ENCODE measurements around the gene VEZT. TPM values are rescaled to one million over a fixed set of nuclear protein-coding genes. Genes with fewer than 3 reads are reported as not detected.
A peak's percentile ranks its signal among the peaks of the same experiment; 100 is the strongest.
"Not testable (repeated sequence)": the region's sequence is repeated elsewhere in the genome, so short reads cannot be mapped to it uniquely, and the experiment has no call there.

The VEZT gene
- total RNA-seq, 2 donors from 2014 or later = 46.4 to 54.9 TPM

DNA sequence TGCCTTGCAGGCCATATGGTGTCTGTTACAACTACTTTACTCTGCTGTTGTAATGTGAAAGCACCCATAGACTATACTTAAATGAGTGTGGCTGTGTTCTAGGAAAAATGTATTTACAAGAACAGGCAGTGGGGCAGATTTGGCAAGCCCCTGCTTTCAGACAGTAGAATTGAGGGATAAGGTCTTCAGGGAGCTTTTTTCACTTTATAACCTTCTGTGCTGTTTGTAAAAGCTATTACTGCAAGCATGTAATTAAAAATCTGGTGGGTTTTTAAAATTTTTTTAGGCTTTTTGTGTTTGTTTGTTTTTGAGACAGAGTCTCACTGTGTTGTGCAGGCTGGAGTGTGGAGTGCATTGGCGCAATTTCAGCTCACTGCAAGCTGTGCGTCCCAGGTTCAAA lies 73.9 kb downstream of the VEZT start:
- no peaks in the 10 kb centered on the region for H3K9me3 ChIP-seq (ENCODE audit: control insufficient read depth, low read length, poor library complexity, severe bottlenecking)
- Mint-ChIP-seq H3K36me3 (ENCODE audit: low read depth) (peaks cover 8% of the 10 kb centered on the region), H3K4me1 (no peaks in the 10 kb centered on the region), H3K4me3 (no peak overlapping the region), H3K27me3 (no peaks in the 10 kb centered on the region), H3K27ac (no peak overlapping the region)
- ATAC-seq (no peak), DNase-seq (no peak)

DNA sequence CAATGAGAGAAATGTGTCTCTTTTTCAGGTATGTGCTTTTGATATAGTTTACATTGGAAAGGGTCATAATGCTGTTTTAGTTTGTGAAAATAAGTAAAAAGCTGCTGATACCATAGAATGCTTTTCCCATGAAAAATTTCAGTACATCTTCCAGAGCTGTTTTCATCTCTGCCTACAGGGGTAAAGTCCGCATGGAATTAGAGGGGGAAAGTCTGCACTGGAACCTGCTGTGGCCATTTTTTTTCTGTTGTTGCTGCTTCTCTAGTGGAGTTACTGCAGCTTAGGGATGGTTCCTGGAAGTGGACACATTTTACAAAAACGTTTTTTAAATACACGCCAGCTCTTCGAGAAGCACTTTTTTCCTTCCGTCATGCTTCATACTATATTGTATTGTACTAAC lies 81.3 kb downstream of the VEZT start:
- H3K27ac Mint-ChIP-seq = no peak overlapping the region
- peaks cover 5% of the 10 kb centered on the region for H3K4me1 Mint-ChIP-seq
- no peak for DNase-seq
- no peaks in the 10 kb centered on the region for H3K9me3 ChIP-seq (ENCODE audit: control insufficient read depth, low read length, poor library complexity, severe bottlenecking)
- no peak for ATAC-seq
- H3K36me3 Mint-ChIP-seq (ENCODE audit: low read depth) = peaks cover 10% of the 10 kb centered on the region
- H3K4me3 Mint-ChIP-seq = no peak overlapping the region
- no peaks in the 10 kb centered on the region for H3K27me3 Mint-ChIP-seq

DNA sequence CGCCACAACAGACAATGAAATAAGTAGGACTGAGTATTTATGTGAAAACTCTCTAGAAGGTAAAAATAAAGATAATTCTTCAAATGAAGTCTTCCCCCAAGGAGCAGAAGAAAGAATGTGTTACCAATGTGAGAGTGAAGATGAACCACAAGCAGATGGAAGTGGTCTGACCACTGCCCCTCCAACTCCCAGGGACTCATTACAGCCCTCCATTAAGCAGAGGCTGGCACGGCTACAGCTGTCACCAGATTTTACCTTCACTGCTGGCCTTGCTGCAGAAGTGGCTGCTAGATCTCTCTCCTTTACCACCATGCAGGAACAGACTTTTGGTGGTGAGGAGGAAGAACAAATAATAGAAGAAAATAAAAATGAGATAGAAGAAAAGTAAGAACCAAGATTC lies 82.7 kb downstream of the VEZT start:
- no peaks in the 10 kb centered on the region for H3K27me3 Mint-ChIP-seq
- H3K4me3 Mint-ChIP-seq = peak overlapping the region; percentile 25
- H3K27ac Mint-ChIP-seq = no peak overlapping the region
- DNase-seq = no peak
- H3K36me3 Mint-ChIP-seq (ENCODE audit: low read depth) = peaks cover 10% of the 10 kb centered on the region
- ATAC-seq = no peak
- H3K4me1 Mint-ChIP-seq = peaks cover 5% of the 10 kb centered on the region
- H3K9me3 ChIP-seq (ENCODE audit: control insufficient read depth, low read length, poor library complexity, severe bottlenecking) = no peaks in the 10 kb centered on the region

- Mint-ChIP-seq H3K4me1 (no peaks in the 10 kb centered on the region), H3K27me3 (no peaks in the 10 kb centered on the region), H3K27ac (no peak overlapping the region), H3K36me3 (ENCODE audit: low read depth) (no peaks in the 10 kb centered on the region), H3K4me3 (no peak overlapping the region)
- no peak for DNase-seq
- H3K9me3 ChIP-seq (ENCODE audit: control insufficient read depth, low read length, poor library complexity, severe bottlenecking) = no peaks in the 10 kb centered on the region
- no peak for ATAC-seq
Measured at GRCh38 chr12:95303476-95303875, 85.9 kb downstream of the VEZT start.

DNA sequence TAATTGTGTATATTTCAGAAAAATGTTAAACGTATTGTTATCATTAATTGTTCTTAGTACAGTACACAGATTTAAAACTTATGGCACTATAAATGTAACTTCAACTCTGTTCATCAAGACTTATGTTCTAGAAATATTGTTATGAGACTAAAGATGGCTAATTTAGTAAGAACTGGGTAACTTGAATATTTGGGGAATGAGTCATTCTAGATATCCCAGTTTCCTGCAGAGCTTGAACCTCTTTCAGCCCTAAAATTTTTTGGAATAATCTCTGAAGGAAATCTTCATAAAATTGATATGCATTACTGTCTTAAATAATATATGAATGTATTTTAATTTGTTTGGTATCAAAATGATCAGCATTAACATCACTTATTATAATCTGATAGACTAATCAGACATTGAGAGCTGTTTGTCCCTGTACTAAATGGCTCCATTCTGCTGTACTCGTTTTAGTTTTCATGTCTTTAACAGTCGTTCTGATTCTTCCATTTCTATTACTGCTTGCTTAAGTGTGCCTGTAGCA lies 87.1 kb downstream of the VEZT start:
- no peak overlapping the region for H3K27ac Mint-ChIP-seq
- no peaks in the 10 kb centered on the region for H3K27me3 Mint-ChIP-seq

DNA sequence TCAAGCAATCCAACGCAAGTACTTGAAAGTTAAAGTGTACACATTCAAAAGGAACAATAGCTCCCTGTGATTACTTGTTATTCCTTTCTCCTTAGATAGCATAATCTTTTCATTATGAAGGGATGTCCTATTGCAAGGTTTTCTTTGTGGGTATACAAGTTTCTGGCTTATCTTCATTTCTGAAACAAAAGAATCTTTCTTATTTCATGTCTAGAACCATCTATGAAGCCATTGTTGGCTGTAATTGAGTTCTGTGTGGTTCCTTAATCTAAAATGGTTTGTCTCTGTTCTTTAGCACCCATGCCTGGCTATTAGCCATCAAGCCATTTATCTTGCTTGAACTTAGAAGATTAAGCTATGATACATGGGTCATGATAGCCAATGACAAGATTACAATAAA lies 95.0 kb downstream of the VEZT start:
- DNase-seq (no peak), ATAC-seq (no peak)
- no peaks in the 10 kb centered on the region for H3K9me3 ChIP-seq (ENCODE audit: control insufficient read depth, low read length, poor library complexity, severe bottlenecking)
- no peak overlapping the region for H3K4me3 Mint-ChIP-seq
- no peaks in the 10 kb centered on the region for H3K4me1 Mint-ChIP-seq
- H3K27me3 Mint-ChIP-seq = no peaks in the 10 kb centered on the region
- H3K36me3 Mint-ChIP-seq (ENCODE audit: low read depth) = peaks cover 2% of the 10 kb centered on the region
- H3K27ac Mint-ChIP-seq = no peak overlapping the region

More for the DNA sequence above, 87.1 kb downstream of the VEZT start:
- DNase-seq (no peak), ATAC-seq (no peak)
- no peaks in the 10 kb centered on the region for H3K36me3 Mint-ChIP-seq (ENCODE audit: low read depth)
- H3K4me1 Mint-ChIP-seq = no peaks in the 10 kb centered on the region
- H3K9me3 ChIP-seq (ENCODE audit: control insufficient read depth, low read length, poor library complexity, severe bottlenecking) = no peaks in the 10 kb centered on the region
- no peak overlapping the region for H3K4me3 Mint-ChIP-seq

GRCh38 chr12:95314756-95315155 lies 97.1 kb downstream of the VEZT start:
- not testable (repeated sequence) for H3K27me3 Mint-ChIP-seq; DNase-seq; H3K9me3 ChIP-seq (ENCODE audit: control insufficient read depth, low read length, poor library complexity, severe bottlenecking); ATAC-seq; H3K27ac Mint-ChIP-seq; H3K4me1 Mint-ChIP-seq; H3K36me3 Mint-ChIP-seq (ENCODE audit: low read depth); H3K4me3 Mint-ChIP-seq

DNA sequence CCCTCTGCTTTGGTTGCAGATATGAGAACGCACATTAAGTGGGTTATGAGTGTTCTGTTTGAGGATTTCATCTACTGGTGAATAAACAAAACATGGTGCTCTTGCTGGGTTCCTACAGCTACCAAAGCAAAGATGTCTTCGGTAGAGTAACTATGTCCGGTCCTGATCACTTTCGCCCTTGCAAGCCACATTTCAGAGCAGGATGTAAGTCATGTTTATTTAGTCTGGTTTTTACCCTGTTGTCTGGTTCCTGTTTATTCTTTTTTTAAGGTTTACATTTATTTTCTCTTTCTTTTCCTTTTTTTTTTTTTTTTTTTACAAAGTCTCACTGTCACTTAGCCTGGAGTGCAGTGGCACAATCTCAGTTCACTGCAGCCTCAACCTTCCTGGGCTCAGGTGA lies 99.2 kb downstream of the VEZT start:
- ATAC-seq = no peak
- Mint-ChIP-seq H3K4me1 (no peaks in the 10 kb centered on the region), H3K27ac (no peak overlapping the region), H3K27me3 (no peaks in the 10 kb centered on the region), H3K36me3 (ENCODE audit: low read depth) (no peaks in the 10 kb centered on the region), H3K4me3 (no peak overlapping the region)
- DNase-seq = no peak
- no peaks in the 10 kb centered on the region for H3K9me3 ChIP-seq (ENCODE audit: control insufficient read depth, low read length, poor library complexity, severe bottlenecking)

- H3K4me3 Mint-ChIP-seq = no peak overlapping the region
- H3K4me1 Mint-ChIP-seq = no peaks in the 10 kb centered on the region
- H3K27ac Mint-ChIP-seq = no peak overlapping the region
- H3K27me3 Mint-ChIP-seq = peaks cover 5% of the 10 kb centered on the region
- DNase-seq = no peak
- ATAC-seq = no peak
- no peaks in the 10 kb centered on the region for H3K9me3 ChIP-seq (ENCODE audit: control insufficient read depth, low read length, poor library complexity, severe bottlenecking)
- H3K36me3 Mint-ChIP-seq (ENCODE audit: low read depth) = no peaks in the 10 kb centered on the region
Measured at GRCh38 chr12:95318071-95318545, 100.5 kb downstream of the VEZT start.

DNA sequence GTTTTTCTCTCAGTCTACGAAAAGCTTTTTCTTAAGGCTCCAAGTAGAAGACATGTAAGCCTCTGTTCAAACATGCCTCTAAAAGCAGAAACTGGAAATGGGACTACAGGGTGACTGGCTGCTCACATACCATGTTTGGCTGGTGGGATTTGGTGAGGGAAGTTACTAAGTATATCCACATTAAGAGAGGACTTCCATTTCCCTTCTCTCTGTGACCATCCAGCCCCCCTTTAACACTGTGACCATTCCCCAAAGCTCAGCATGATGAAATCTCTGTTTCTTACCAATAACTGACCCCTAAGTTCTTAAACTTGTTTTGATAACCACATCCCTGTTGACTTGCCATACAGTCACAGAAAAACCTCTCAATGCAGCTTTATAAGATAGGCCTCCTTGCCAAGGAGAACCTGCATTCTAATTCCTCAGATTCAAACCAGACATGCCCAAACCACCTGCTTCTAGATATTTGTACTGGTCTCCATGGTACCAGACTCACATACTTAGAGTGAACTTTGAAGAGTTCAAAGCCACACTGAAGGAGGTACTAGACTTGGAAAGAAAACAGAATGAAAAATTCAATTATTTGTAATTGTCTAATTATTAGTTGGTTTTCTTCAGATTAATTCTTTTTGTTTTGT lies 102.2 kb downstream of the VEZT start:
- ATAC-seq = no peak
- Mint-ChIP-seq H3K36me3 (ENCODE audit: low read depth) (no peaks in the 10 kb centered on the region), H3K4me1 (no peaks in the 10 kb centered on the region), H3K27me3 (peaks cover 5% of the 10 kb centered on the region), H3K4me3 (no peak overlapping the region), H3K27ac (no peak overlapping the region)
- no peaks in the 10 kb centered on the region for H3K9me3 ChIP-seq (ENCODE audit: control insufficient read depth, low read length, poor library complexity, severe bottlenecking)
- DNase-seq = no peak

GRCh38 chr12:95321516-95322246 lies 104.1 kb downstream of the VEZT start:
- H3K36me3 Mint-ChIP-seq (ENCODE audit: low read depth) = no peaks in the 10 kb centered on the region
- no peaks in the 10 kb centered on the region for H3K4me1 Mint-ChIP-seq
- DNase-seq = no peak
- no peaks in the 10 kb centered on the region for H3K9me3 ChIP-seq (ENCODE audit: control insufficient read depth, low read length, poor library complexity, severe bottlenecking)
- H3K27me3 Mint-ChIP-seq = peaks cover 5% of the 10 kb centered on the region
- no peak overlapping the region for H3K4me3 Mint-ChIP-seq
- H3K27ac Mint-ChIP-seq = no peak overlapping the region
- no peak for ATAC-seq

GRCh38 chr12:95322326-95322725 lies 104.7 kb downstream of the VEZT start:
- no peak for DNase-seq
- Mint-ChIP-seq H3K27me3 (peaks cover 8% of the 10 kb centered on the region), H3K27ac (no peak overlapping the region), H3K4me3 (no peak overlapping the region), H3K4me1 (no peaks in the 10 kb centered on the region), H3K36me3 (ENCODE audit: low read depth) (no peaks in the 10 kb centered on the region)
- H3K9me3 ChIP-seq (ENCODE audit: control insufficient read depth, low read length, poor library complexity, severe bottlenecking) = no peaks in the 10 kb centered on the region
- ATAC-seq = no peak

DNA sequence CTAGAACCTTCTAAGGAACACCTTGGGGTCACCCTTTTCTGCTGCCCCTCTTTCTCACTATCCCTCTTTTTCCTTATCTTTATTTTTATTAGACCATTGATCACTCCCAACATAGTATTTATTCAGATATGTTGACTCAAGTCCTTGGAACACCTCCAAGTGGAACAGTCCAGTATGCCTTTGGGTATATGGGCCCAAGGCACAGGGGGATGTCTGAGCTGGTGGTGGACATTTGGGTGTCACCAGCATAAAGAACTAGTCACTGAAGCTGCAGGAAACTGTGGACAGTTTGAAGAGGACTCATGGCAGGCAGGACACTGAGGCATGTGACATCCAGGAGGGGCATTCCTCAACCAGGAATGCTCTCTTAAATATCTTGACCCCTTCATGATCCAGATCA lies 105.6 kb downstream of the VEZT start:
- H3K27ac Mint-ChIP-seq = peak overlapping the region; percentile 44
- H3K4me3 Mint-ChIP-seq = no peak overlapping the region

GRCh38 chr12:95324246-95324645 lies 106.6 kb downstream of the VEZT start:
- not testable (repeated sequence) for ATAC-seq; H3K4me3 Mint-ChIP-seq; H3K27me3 Mint-ChIP-seq; H3K9me3 ChIP-seq (ENCODE audit: control insufficient read depth, low read length, poor library complexity, severe bottlenecking); H3K27ac Mint-ChIP-seq; H3K36me3 Mint-ChIP-seq (ENCODE audit: low read depth); DNase-seq; H3K4me1 Mint-ChIP-seq

More for the DNA sequence above, 105.6 kb downstream of the VEZT start:
- ATAC-seq = no peak
- no peaks in the 10 kb centered on the region for H3K9me3 ChIP-seq (ENCODE audit: control insufficient read depth, low read length, poor library complexity, severe bottlenecking)
- H3K27me3 Mint-ChIP-seq = peaks cover 10% of the 10 kb centered on the region
- H3K36me3 Mint-ChIP-seq (ENCODE audit: low read depth) = no peaks in the 10 kb centered on the region
- no peak for DNase-seq
- no peaks in the 10 kb centered on the region for H3K4me1 Mint-ChIP-seq
